Measurements from ENCODE around the gene ATP11A.

Gene ATP11A

GRCh38 chr13:112741185-112741755 is 51.4 kb downstream of the ATP11A start:
- no peaks in the 10 kb centered on the region for H3K36me3 ChIP-seq (ENCODE audit: insufficient read depth, low read length)
- H3K9me3 ChIP-seq (ENCODE audit: control insufficient read depth, insufficient read depth, low read length), result no peaks in the 10 kb centered on the region
- H3K9ac ChIP-seq (ENCODE audit: low read depth, low read length), result no peak overlapping the region
- no peaks in the 10 kb centered on the region; the same call in 1 of the 2 replicates for H3K4me1 ChIP-seq (ENCODE audit: insufficient read depth, low read length)

DNA sequence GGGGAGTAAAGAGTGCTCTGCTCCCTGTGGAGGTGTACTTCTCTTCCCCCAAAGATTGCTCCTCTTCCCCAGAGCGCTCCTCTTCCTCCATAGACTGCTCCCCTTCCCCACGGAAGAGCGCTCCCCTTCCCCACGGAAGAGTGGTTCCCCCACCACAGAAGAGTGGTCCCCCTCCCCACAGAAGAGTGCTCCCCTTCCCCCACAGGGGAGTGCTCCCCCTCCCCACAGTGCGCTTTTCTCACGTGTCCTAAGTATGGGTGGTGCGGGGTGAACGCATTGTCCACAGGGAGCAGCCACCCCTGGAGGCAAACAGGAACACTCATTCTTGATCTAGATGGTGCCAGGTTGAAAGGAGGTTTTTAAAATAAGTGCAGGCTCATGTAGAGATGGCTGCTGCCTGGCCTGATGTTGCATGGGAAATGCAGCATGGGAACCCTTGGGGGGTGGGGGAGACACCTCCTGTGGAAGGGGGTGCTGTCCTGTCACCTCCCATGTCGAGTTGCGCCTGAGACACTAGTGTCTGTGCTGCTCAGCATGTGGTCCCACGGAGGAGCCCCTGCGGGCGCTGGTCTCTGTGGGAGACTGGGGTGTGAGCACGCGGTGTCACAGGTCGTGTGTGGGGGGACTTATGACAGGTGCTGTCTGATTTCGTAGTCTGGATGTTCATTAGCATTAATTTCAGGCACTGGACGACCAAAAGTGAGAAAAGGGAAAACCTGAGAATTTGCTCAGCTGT is 52.2 kb downstream of the ATP11A start:
- Histone ChIP-seq H3K4me1 (ENCODE audit: insufficient read depth, low read length) (no peaks in the 10 kb centered on the region; the same call in 1 of the 2 replicates), H3K36me3 (ENCODE audit: insufficient read depth, low read length) (no peaks in the 10 kb centered on the region), H3K9ac (ENCODE audit: low read depth, low read length) (no peak overlapping the region), H3K9me3 (ENCODE audit: control insufficient read depth, insufficient read depth, low read length) (no peaks in the 10 kb centered on the region)

GRCh38 chr13:112742583-112742982 is 52.7 kb downstream of the ATP11A start:
- H3K9ac ChIP-seq (ENCODE audit: low read depth, low read length), result no peak overlapping the region
- H3K36me3 ChIP-seq (ENCODE audit: insufficient read depth, low read length), result no peaks in the 10 kb centered on the region
- no peaks in the 10 kb centered on the region for H3K9me3 ChIP-seq (ENCODE audit: control insufficient read depth, insufficient read depth, low read length)
- H3K4me1 ChIP-seq (ENCODE audit: insufficient read depth, low read length), result no peaks in the 10 kb centered on the region; the same call in 1 of the 2 replicates

DNA sequence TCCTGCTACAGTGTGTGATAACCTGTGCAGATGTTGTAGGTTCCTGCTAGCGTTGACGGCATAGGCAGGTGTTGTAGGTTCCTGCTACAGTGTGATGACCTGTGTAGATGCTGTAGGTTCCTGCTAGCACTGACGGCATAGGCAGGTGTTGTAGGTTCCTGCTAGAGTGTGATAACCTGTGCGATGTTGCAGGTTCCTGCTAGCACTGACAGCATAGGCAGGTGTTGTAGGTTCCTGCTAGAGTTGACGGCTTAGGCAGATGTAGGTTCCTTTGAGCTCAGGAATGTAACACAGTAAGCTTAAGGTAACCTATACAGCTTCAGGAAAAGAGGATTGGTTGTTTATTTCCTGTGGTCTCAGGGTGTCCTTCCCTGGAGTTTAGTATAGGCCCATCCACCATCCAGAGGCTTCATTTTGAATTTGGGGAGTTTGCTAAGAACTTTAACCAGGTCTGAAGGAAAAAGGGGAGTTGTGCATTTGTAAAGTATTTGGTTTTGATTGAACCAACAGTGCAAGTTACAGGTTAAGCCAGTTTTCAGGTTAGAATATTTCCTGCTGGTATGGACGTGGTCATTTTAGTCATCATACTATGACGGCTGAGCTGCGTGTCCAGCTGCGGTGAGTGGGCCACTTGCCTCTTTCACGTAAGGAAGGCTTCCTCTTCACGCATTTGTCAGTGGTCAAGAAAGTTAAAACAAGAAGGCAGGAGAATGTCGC is 53.8 kb downstream of the ATP11A start:
- no peaks in the 10 kb centered on the region for H3K36me3 ChIP-seq (ENCODE audit: insufficient read depth, low read length)
- no peak overlapping the region for H3K9ac ChIP-seq (ENCODE audit: low read depth, low read length)
- no peaks in the 10 kb centered on the region; the same call in 1 of the 2 replicates for H3K4me1 ChIP-seq (ENCODE audit: insufficient read depth, low read length)

GRCh38 chr13:112744168-112745021 is 54.6 kb downstream of the ATP11A start:
- H3K9ac ChIP-seq (ENCODE audit: low read depth, low read length), result no peak overlapping the region
- H3K9me3 ChIP-seq (ENCODE audit: control insufficient read depth, insufficient read depth, low read length), result no peaks in the 10 kb centered on the region

More for the DNA sequence above, 53.8 kb downstream of the ATP11A start:
- no peaks in the 10 kb centered on the region for H3K9me3 ChIP-seq (ENCODE audit: control insufficient read depth, insufficient read depth, low read length)

GRCh38 chr13:112746044-112746443 is 56.2 kb downstream of the ATP11A start:
- H3K36me3 ChIP-seq (ENCODE audit: insufficient read depth, low read length), result no peaks in the 10 kb centered on the region
- no peak overlapping the region for H3K9ac ChIP-seq (ENCODE audit: low read depth, low read length)
- H3K9me3 ChIP-seq (ENCODE audit: control insufficient read depth, insufficient read depth, low read length), result no peaks in the 10 kb centered on the region
- no peaks in the 10 kb centered on the region for H3K4me1 ChIP-seq (ENCODE audit: insufficient read depth, low read length)

More at GRCh38 chr13:112744168-112745021, 54.6 kb downstream of the ATP11A start:
- H3K36me3 ChIP-seq (ENCODE audit: insufficient read depth, low read length), result no peaks in the 10 kb centered on the region
- H3K4me1 ChIP-seq (ENCODE audit: insufficient read depth, low read length), result no peaks in the 10 kb centered on the region; the same call in 1 of the 2 replicates

DNA sequence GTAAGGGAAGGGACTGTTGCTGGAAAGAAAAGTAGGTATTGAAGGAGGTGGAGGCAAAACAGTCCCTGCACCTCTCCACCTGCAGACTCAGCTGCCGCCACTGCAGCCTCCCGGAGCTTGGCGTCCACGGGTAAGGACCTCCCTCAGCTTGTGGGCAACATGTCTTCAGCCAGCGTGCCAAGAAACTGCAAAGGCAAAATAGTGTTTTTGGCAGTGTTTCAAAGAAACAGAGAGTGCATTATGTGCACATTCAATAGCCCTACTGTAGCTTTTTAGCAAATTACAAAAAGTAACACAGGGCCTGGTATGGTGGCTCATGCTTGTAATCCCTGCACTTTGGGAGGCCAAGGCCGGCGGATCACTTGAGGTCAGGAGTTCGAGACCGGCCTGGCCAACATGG is 57.4 kb downstream of the ATP11A start:
- Histone ChIP-seq H3K36me3 (ENCODE audit: insufficient read depth, low read length) (no peaks in the 10 kb centered on the region), H3K4me1 (ENCODE audit: insufficient read depth, low read length) (no peaks in the 10 kb centered on the region), H3K9ac (ENCODE audit: low read depth, low read length) (no peak overlapping the region), H3K9me3 (ENCODE audit: control insufficient read depth, insufficient read depth, low read length) (no peaks in the 10 kb centered on the region)

DNA sequence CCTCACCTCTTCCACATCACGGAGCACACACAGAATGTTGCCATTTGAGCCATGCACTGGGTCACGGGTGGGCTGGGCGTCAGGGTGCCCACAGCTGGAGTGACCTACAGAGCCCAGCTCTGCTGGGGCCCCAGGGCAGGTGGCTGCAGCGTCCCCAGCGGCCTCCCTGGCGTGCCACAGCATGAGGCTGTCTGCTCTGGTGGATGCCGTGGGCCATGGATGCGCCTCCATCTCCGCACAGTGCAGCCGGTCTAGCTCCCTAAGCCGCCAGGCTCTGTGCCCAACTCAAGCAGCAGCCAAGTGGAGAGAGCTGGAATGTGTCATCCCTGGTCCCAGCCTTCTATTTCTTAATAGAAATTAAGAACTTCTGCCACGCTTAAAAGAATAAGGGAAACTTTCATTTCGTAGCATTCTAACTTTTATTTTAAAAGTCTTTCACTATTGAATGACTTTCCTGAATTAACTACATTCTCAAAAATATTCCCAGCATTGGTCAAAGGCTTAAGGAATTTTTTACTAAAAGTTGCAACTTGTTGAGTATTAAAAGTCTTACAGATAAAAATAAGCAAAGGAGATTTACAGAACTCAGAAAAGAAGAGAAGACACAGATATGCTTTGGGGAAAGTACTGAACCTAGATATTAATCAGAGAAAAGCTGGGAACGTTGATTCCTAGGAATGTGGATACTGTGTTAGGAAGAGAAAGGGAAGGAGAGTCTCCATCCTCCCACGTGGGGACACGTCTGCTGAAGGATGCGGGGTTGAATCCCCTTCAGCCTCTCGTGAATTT is 59.3 kb downstream of the ATP11A start:
- no peaks in the 10 kb centered on the region for H3K9me3 ChIP-seq (ENCODE audit: control insufficient read depth, insufficient read depth, low read length)

GRCh38 chr13:112750570-112750969 is 60.7 kb downstream of the ATP11A start:
- Histone ChIP-seq H3K9ac (ENCODE audit: low read depth, low read length) (no peak overlapping the region), H3K4me1 (ENCODE audit: insufficient read depth, low read length) (peaks cover 5% of the 10 kb centered on the region; the same call in 1 of the 2 replicates), H3K9me3 (ENCODE audit: control insufficient read depth, insufficient read depth, low read length) (no peaks in the 10 kb centered on the region), H3K36me3 (ENCODE audit: insufficient read depth, low read length) (no peaks in the 10 kb centered on the region)

More for the DNA sequence above, 59.3 kb downstream of the ATP11A start:
- no peak overlapping the region for H3K9ac ChIP-seq (ENCODE audit: low read depth, low read length)
- H3K4me1 ChIP-seq (ENCODE audit: insufficient read depth, low read length), result peaks cover 5% of the 10 kb centered on the region; the same call in 1 of the 2 replicates
- no peaks in the 10 kb centered on the region for H3K36me3 ChIP-seq (ENCODE audit: insufficient read depth, low read length)

DNA sequence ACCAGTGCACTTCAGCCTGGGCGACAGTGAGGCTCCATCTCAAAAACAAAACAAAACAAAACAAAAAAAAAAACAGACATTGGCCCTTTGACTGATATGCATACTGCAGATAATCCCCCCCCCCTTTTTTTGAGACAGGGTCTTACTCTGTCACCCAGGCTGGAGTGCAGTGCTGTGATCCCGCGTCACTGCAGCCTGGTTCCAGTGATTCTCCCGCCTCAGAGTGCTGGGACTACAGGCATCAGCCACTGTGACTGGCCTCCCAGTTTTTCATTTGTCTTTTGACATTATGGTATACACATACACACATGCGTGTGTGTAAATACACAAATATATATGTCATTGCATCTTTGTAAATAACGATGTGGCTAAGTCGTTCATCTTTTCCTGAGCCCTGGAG is 61.8 kb downstream of the ATP11A start:
- Histone ChIP-seq H3K4me1 (ENCODE audit: insufficient read depth, low read length) (peaks cover 5% of the 10 kb centered on the region; the same call in 1 of the 2 replicates), H3K36me3 (ENCODE audit: insufficient read depth, low read length) (no peaks in the 10 kb centered on the region), H3K9ac (ENCODE audit: low read depth, low read length) (no peak overlapping the region), H3K9me3 (ENCODE audit: control insufficient read depth, insufficient read depth, low read length) (no peaks in the 10 kb centered on the region)

DNA sequence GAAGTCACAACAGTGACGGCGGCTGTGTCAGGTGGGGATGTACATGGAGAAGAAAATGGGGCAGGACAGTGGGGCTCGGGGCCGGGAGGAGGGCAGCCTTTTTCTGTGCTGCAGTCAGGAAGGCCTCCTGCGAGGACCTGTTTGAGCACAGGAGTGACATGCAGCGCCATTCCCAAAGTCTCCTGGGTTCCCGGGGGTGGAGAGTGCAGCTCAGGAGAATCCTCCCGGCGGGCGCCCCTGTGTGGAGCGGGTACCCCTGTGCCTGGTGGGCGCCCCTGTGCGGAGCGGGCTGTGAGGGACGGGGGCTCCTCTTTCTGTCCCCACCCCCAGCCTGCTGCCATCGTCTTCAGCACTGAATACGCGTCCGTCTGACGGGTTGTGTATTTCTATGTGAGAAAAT is 62.4 kb downstream of the ATP11A start:
- Histone ChIP-seq H3K9ac (ENCODE audit: low read depth, low read length) (no peak overlapping the region), H3K4me1 (ENCODE audit: insufficient read depth, low read length) (peaks cover 5% of the 10 kb centered on the region; the same call in 1 of the 2 replicates), H3K36me3 (ENCODE audit: insufficient read depth, low read length) (no peaks in the 10 kb centered on the region), H3K9me3 (ENCODE audit: control insufficient read depth, insufficient read depth, low read length) (no peaks in the 10 kb centered on the region)

GRCh38 chr13:112752711-112753541 is 63.1 kb downstream of the ATP11A start:
- H3K36me3 ChIP-seq (ENCODE audit: insufficient read depth, low read length), result no peaks in the 10 kb centered on the region

DNA sequence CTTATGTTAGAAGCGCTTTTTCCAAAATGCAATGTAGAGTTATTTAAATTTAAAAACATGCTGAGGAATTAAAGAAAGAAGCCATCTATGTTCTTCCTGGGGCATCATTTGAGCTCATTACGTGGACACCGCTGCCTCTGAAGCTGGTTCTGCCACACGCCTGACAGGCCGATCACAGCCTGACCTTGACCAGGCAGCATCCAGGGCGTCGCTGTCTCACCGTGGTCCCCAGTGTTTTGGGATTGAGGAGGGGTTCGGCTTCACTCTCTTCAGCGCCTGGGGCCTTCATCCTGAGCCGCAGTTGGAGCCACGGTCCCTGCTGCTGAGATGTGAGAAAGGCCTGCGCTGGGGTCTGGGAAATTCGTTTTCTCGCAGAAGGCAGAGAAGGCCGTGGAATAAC is 64.0 kb downstream of the ATP11A start:
- Histone ChIP-seq H3K9ac (ENCODE audit: low read depth, low read length) (no peak overlapping the region), H3K9me3 (ENCODE audit: control insufficient read depth, insufficient read depth, low read length) (no peaks in the 10 kb centered on the region), H3K36me3 (ENCODE audit: insufficient read depth, low read length) (no peaks in the 10 kb centered on the region), H3K4me1 (ENCODE audit: insufficient read depth, low read length) (peaks cover 5% of the 10 kb centered on the region; the same call in 1 of the 2 replicates)

More at GRCh38 chr13:112752711-112753541, 63.1 kb downstream of the ATP11A start:
- H3K9ac ChIP-seq (ENCODE audit: low read depth, low read length), result no peak overlapping the region
- H3K9me3 ChIP-seq (ENCODE audit: control insufficient read depth, insufficient read depth, low read length), result no peaks in the 10 kb centered on the region
- peaks cover 5% of the 10 kb centered on the region; the same call in 1 of the 2 replicates for H3K4me1 ChIP-seq (ENCODE audit: insufficient read depth, low read length)

Measured in ES-I3 (cell line).